NCI-H2107 treated with DMSO at 0.1 percent for 48 hours (cell line): Measurements from ENCODE around the gene PRKCQ.

Experiments used
- DNase-seq: peaks from one replicate; lab custom pipeline; 2025; ENCODE audit not compliant: unreplicated experiment; lab: John Stamatoyannopoulos, UW

Gene PRKCQ

GRCh38 chr10:6579904-6580278, at the start of gene PRKCQ:
PRKCQ (minus strand) TSS chr10:6580276; CDS start chr10:6515135, 65,141 bp downstream.
- no peak for DNase-seq

- DNase-seq: no peak
Measured at GRCh38 chr10:6625428-6625827, 45.4 kb upstream of the PRKCQ start.

- DNase-seq: no peak
Measured at GRCh38 chr10:6624392-6624791, 44.3 kb upstream of the PRKCQ start.

- no peak for DNase-seq
Measured at GRCh38 chr10:6622921-6623320, 42.8 kb upstream of the PRKCQ start.

- DNase-seq: no peak
Measured at GRCh38 chr10:6621536-6621935, 41.5 kb upstream of the PRKCQ start.

GRCh38 chr10:6619660-6620059, 39.6 kb upstream of the PRKCQ start:
- no peak for DNase-seq

GRCh38 chr10:6618340-6618739, 38.3 kb upstream of the PRKCQ start:
- no peak for DNase-seq

GRCh38 chr10:6617309-6618076, 37.4 kb upstream of the PRKCQ start:
- DNase-seq: no peak

GRCh38 chr10:6615971-6616370, 35.9 kb upstream of the PRKCQ start:
- DNase-seq: no peak

- DNase-seq: no peak
Measured at GRCh38 chr10:6612371-6612770, 32.3 kb upstream of the PRKCQ start.

GRCh38 chr10:6610647-6611046, 30.6 kb upstream of the PRKCQ start:
- no peak for DNase-seq

GRCh38 chr10:6609625-6610024, 29.5 kb upstream of the PRKCQ start:
- no peak for DNase-seq

GRCh38 chr10:6607778-6608177, 27.7 kb upstream of the PRKCQ start:
- DNase-seq: no peak

GRCh38 chr10:6607182-6607581, 27.1 kb upstream of the PRKCQ start:
- no peak for DNase-seq

GRCh38 chr10:6603142-6604125, 23.4 kb upstream of the PRKCQ start:
- DNase-seq: no peak

- no peak for DNase-seq
Measured at GRCh38 chr10:6602700-6603084, 22.6 kb upstream of the PRKCQ start.

GRCh38 chr10:6602026-6602699, 22.1 kb upstream of the PRKCQ start:
- DNase-seq: no peak

GRCh38 chr10:6601246-6601805, 21.2 kb upstream of the PRKCQ start:
- no peak for DNase-seq

- no peak for DNase-seq
Measured at GRCh38 chr10:6600224-6600987, 20.3 kb upstream of the PRKCQ start.

- no peak for DNase-seq
Measured at GRCh38 chr10:6598679-6599078, 18.6 kb upstream of the PRKCQ start.
